ENCODE data around the gene PDF.

The PDF gene

GRCh38 chr16:69330286-69331109 lies at the start of gene PDF:
PDF (minus strand) TSS chr16:69330588; CDS start chr16:69330570, 18 bp downstream.
- TF ChIP-seq CTCF (IDR thresholded peaks at IDR 0.05; ENCODE audit: unreplicated experiment in 3 of 3): no peak
- H3K4me3 Mint-ChIP-seq: peak within 1 kb of the TSS; percentile 82 to 87 (median 87)
- no peaks in the 10 kb centered on the region for H3K27me3 Mint-ChIP-seq (ENCODE audit: low read depth)
- H3K27ac Mint-ChIP-seq: peak within 1 kb of the TSS; percentile 72 to 93 (median 93)
- no peaks in the 10 kb centered on the region for H3K9me3 Mint-ChIP-seq
- H3K4me1 Mint-ChIP-seq: peaks cover 31% of the 10 kb centered on the region
- H3K36me3 Mint-ChIP-seq (ENCODE audit: low read depth): peaks cover 57% of the 10 kb centered on the region

DNA sequence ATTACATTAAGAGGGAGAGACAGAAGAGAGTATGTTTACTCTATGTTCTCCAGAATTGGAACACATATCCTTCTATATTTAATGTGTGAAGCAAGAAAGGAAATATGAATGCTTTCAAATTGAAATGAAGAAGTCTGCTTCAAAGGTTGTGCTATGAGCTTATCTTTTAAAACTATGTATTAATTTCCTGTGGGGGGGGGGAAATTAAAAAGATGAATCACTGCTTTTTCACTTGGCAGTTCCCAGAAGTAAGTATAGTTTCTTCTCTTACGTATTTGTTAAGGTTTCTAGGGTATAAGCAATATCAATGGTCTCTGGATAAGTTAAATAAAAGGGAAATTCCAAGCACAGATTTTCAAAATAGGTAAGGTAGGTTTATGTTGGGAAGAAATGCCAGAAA lies 48.4 kb upstream of the PDF start:
- Mint-ChIP-seq H3K27me3 (ENCODE audit: low read depth) (no peaks in the 10 kb centered on the region), H3K36me3 (ENCODE audit: low read depth) (peaks cover 59% of the 10 kb centered on the region), H3K27ac (no peak overlapping the region), H3K4me3 (no peak overlapping the region), H3K9me3 (no peaks in the 10 kb centered on the region), H3K4me1 (peaks cover under 1% of the 10 kb centered on the region)
- no peak for TF ChIP-seq CTCF (IDR thresholded peaks at IDR 0.05; ENCODE audit: unreplicated experiment in 3 of 3)

- Mint-ChIP-seq H3K27me3 (ENCODE audit: low read depth) (no peaks in the 10 kb centered on the region), H3K4me1 (no peaks in the 10 kb centered on the region), H3K27ac (no peak overlapping the region), H3K9me3 (no peaks in the 10 kb centered on the region), H3K4me3 (no peak overlapping the region), H3K36me3 (ENCODE audit: low read depth) (peaks cover 58% of the 10 kb centered on the region)
- no peak for TF ChIP-seq CTCF (IDR thresholded peaks at IDR 0.05; ENCODE audit: unreplicated experiment in 3 of 3)
Observed at GRCh38 chr16:69378036-69378435, 47.6 kb upstream of the PDF start.

DNA sequence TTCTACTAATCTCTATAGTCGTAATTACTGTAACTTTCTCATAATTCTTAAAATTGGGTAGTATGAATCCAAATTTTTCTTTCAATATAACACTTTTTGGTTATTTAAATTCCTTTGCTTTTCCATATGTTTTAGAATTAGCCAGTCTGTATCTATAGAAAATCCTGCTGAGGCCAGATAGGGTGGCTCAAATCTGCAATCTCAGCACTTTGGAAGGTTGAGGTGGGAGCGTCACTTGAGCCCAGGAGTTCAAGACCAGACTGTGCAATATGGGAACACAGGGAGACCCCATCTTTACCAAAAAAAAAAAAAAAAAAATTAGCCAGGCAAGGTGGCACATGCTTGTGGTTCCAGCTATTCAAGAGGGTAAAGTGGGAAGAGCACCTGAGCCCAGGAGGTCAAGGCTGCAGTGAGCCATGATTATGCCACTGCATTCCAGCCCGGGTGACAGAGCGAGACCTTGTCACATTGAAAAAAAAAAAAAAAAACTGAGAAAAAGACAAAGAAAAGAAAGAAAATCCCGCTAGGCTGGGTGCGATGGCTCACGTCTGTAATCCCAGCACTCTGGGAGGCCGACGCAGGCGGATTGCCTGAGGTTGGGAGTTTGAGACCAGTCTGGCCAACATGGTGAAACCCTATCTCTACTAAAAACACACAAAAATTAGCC lies 46.1 kb upstream of the PDF start:
- H3K36me3 Mint-ChIP-seq (ENCODE audit: low read depth): peaks cover 60% of the 10 kb centered on the region
- TF ChIP-seq CTCF (IDR thresholded peaks at IDR 0.05; ENCODE audit: unreplicated experiment in 3 of 3): no peak
- no peak overlapping the region for H3K4me3 Mint-ChIP-seq
- no peaks in the 10 kb centered on the region for H3K9me3 Mint-ChIP-seq
- H3K27ac Mint-ChIP-seq: no peak overlapping the region
- no peaks in the 10 kb centered on the region for H3K4me1 Mint-ChIP-seq
- no peaks in the 10 kb centered on the region for H3K27me3 Mint-ChIP-seq (ENCODE audit: low read depth)

DNA sequence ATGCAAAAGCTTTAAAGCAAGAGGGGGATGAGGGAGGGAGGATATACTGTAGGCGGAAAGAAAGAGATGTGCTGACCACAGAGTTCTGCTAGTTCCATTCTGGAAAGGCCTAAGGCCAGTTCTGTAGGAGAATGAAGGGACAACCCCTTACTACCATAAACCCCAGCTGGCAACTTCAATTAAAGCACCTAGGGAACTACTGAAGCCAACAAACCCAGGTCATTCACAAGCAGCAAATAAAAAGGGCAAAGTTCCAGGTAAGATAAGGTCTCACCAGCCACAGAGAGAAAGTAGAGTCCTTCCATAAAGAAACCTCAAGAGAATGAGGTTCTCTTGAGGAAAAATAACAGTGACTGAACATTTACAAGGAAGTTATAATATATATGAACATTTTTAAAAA lies 42.6 kb upstream of the PDF start:
- peaks cover 68% of the 10 kb centered on the region for H3K36me3 Mint-ChIP-seq (ENCODE audit: low read depth)
- no peak overlapping the region for H3K27ac Mint-ChIP-seq
- no peaks in the 10 kb centered on the region for H3K27me3 Mint-ChIP-seq (ENCODE audit: low read depth)
- no peaks in the 10 kb centered on the region for H3K9me3 Mint-ChIP-seq
- no peak for TF ChIP-seq CTCF (IDR thresholded peaks at IDR 0.05; ENCODE audit: unreplicated experiment in 3 of 3)
- H3K4me3 Mint-ChIP-seq: no peak overlapping the region
- no peaks in the 10 kb centered on the region for H3K4me1 Mint-ChIP-seq
